HCT116 (cell line): ENCODE results near the gene ST3GAL6. TPM values are rescaled to one million over a fixed set of nuclear protein-coding genes. Genes with fewer than 3 reads are reported as not detected.
A peak's percentile ranks its signal among the peaks of the same experiment; 100 is the strongest.

Source experiments
- ATAC-seq: fragments of 200-7000 bp; cut with Tn5 transposase; 2 replicates; pipeline ENCODE4 v1.9.1; 2020; ENCODE audit warnings: mild to moderate bottlenecking, moderate library complexity
- Bru-seq: library from RNA; stranded (reverse); fragments of 400-500 nt; gene quantifications from one replicate; lab custom pipeline; 2021; lab: Mats Ljungman, UMichigan
- BruChase-seq, 2 experiments: library from RNA; stranded (reverse); fragments of 400-500 nt; gene quantifications; one replicate each; lab custom pipeline; 2021; lab: Mats Ljungman, UMichigan
- BruUV-seq: library from RNA; stranded (reverse); fragments of 400-500 nt; replicated peaks from 2 replicates; lab custom pipeline; 2021; lab: Mats Ljungman, UMichigan
- CTCF ChIA-PET: fragments of 300-600 bp; sonication (Branson Sonifier 250); formaldehyde crosslinking; loops from one replicate; lab custom pipeline; 2021; ENCODE audit warnings: antibody characterized with exemption; lab: Charles Lee
- POLR2A ChIA-PET: fragments of 300-600, 350-600 bp; sonication (Branson Sonifier 250); formaldehyde crosslinking; loops from one replicate; lab custom pipeline; 2021; ENCODE audit warnings: antibody characterized with exemption; lab: Charles Lee
- RAD21 ChIA-PET, 2 experiments: fragments of 300-600 bp; sonication (Branson Sonifier 250); formaldehyde crosslinking; loops; one replicate each; lab custom pipeline; 2023; ENCODE audit warnings: low total read pairs in 2 of 2; ENCODE audit not compliant: uncharacterized antibody in 2 of 2, unreplicated experiment in 2 of 2, low non-redundant PET in 1 of 2; lab: Charles Lee
- DNase-seq: peaks from one replicate; pipeline ENCODE4 v3.0.0-alpha.2; 2010; ENCODE audit warnings: low read depth, low spot score
- H2AFZ ChIP-seq: fragments of 200-600 bp; shearing (Covaris generic), sonication (generic); 2 replicates; pipeline ENCODE4 v1.6.1; 2017; ENCODE audit warnings: low read depth, mixed run types, mixed read lengths, antibody characterized with exemption, low read length; ENCODE audit not compliant: poor library complexity, severe bottlenecking
- H3K27ac ChIP-seq: 2 replicates; pipeline ENCODE4 v1.5.1; 2012; ENCODE audit warnings: low read depth, low read length
- H3K27me3 ChIP-seq: fragments of 200-600 bp; sonication (generic); 2 replicates; pipeline ENCODE4 v1.6.1; 2016; ENCODE audit warnings: mixed run types, low read length, mixed read lengths; ENCODE audit not compliant: insufficient read depth
- H3K36me3 ChIP-seq, 2 experiments: fragments of 200-500 bp in 1 of 2; fragments of 200-600 bp in 1 of 2; sonication (Bioruptor generic) in 1 of 2; sonication (generic) in 1 of 2; 2 replicates each; pipeline versions ENCODE4 v1.5.1 to v1.6.1; 2014 to 2016; ENCODE audit warnings: low read length in 2 of 2, inconsistent platforms in 1 of 2, mixed read lengths in 1 of 2, mixed run types in 1 of 2; ENCODE audit not compliant: insufficient read depth in 2 of 2, control insufficient read depth in 1 of 2
- H3K4me1 ChIP-seq, 2 experiments: fragments of 200-600 bp in 1 of 2; sonication (generic) in 1 of 2; 2 replicates each; pipeline versions ENCODE4 v1.5.1 to v1.6.1; 2012 to 2017; ENCODE audit warnings: low read length in 2 of 2, inconsistent platforms in 1 of 2, mild to moderate bottlenecking in 1 of 2, mixed read lengths in 1 of 2, mixed run types in 1 of 2, moderate library complexity in 1 of 2; ENCODE audit not compliant: insufficient read depth in 2 of 2, control insufficient read depth in 1 of 2
- H3K4me2 ChIP-seq: fragments of 200-600 bp; sonication (generic); 2 replicates; pipeline ENCODE4 v1.6.1; 2017; ENCODE audit warnings: mixed run types, low read length, mixed read lengths
- H3K4me3 ChIP-seq, 2 experiments: fragments of 200-600 bp in 1 of 2; sonication (generic) in 1 of 2; replicated peaks in 1 of 2; 2 replicates each; pipeline ENCODE4 v1.5.1; 2011 to 2016; ENCODE audit warnings: low read length in 2 of 2, control low read depth in 1 of 2, low read depth in 1 of 2, mild to moderate bottlenecking in 1 of 2, mixed read lengths in 1 of 2, mixed run types in 1 of 2
- H3K79me2 ChIP-seq: fragments of 200-600 bp; sonication (generic); 2 replicates; pipeline ENCODE4 v1.6.1; 2017; ENCODE audit warnings: mild to moderate bottlenecking, mixed run types, low read length, moderate library complexity, mixed read lengths; ENCODE audit not compliant: insufficient read depth
- H3K9ac ChIP-seq: fragments of 200-600 bp; sonication (generic); 2 replicates; pipeline ENCODE4 v1.6.1; 2016; ENCODE audit warnings: low read length, mixed read lengths
- H3K9me2 ChIP-seq: fragments of 200-600 bp; sonication (generic), shearing (Covaris generic); 2 replicates; pipeline ENCODE4 v1.6.1; 2017; ENCODE audit warnings: mixed run types, mild to moderate bottlenecking, moderate library complexity; ENCODE audit not compliant: insufficient read depth
- H3K9me3 ChIP-seq, 2 experiments: fragments of 200-500 bp in 1 of 2; fragments of 200-600 bp in 1 of 2; sonication (Bioruptor generic) in 1 of 2; sonication (generic) in 1 of 2; 2 replicates each; pipeline ENCODE4 v1.6.1; 2014 to 2017; ENCODE audit warnings: low read length in 2 of 2, mixed read lengths in 2 of 2, inconsistent platforms in 1 of 2, low read depth in 1 of 2, mild to moderate bottlenecking in 1 of 2, mixed run types in 1 of 2, moderate library complexity in 1 of 2; ENCODE audit not compliant: control insufficient read depth in 1 of 2, insufficient read depth in 1 of 2
- H4K20me1 ChIP-seq: fragments of 200-600 bp; sonication (generic), shearing (Covaris generic); 2 replicates; pipeline ENCODE4 v1.6.1; 2017; ENCODE audit warnings: mixed run types, mild to moderate bottlenecking, moderate library complexity; ENCODE audit not compliant: insufficient read depth
- ATF3 ChIP-seq: IDR thresholded peaks from 2 replicates; pipeline ENCODE4 v1.6.1; 2012
- EGR1 ChIP-seq: IDR thresholded peaks from 2 replicates; pipeline ENCODE4 v1.6.1; 2012; ENCODE audit warnings: low read depth
- ELF1 ChIP-seq: IDR thresholded peaks from 2 replicates; pipeline ENCODE4 v1.6.1; 2012; ENCODE audit warnings: low read depth, borderline replicate concordance
- EZH2 ChIP-seq: fragments of 200-600 bp; sonication (generic); IDR thresholded peaks from 2 replicates; pipeline ENCODE4 v1.6.1; 2017; ENCODE audit warnings: antibody characterized with exemption, mixed run types
- EZH2phosphoT487 ChIP-seq: fragments of 200-600 bp; IDR thresholded peaks from 2 replicates; pipeline ENCODE4 v1.6.1; 2018; ENCODE audit warnings: antibody characterized with exemption, borderline replicate concordance
- MAX ChIP-seq: IDR thresholded peaks from 2 replicates; pipeline ENCODE4 v1.6.1; 2012
- SIN3A ChIP-seq: IDR thresholded peaks from 2 replicates; pipeline ENCODE4 v1.6.1; 2012; ENCODE audit warnings: low read depth
- YY1 ChIP-seq: IDR thresholded peaks from 2 replicates; pipeline ENCODE4 v1.6.1; 2011; ENCODE audit warnings: low read length, low read depth, moderate library complexity, mild to moderate bottlenecking; ENCODE audit not compliant: insufficient replicate concordance; ENCODE audit errors: extremely low read depth
- ZFX ChIP-seq: fragments of 450-650 bp; IDR thresholded peaks from 2 replicates; pipeline ENCODE4 v1.6.1; 2017
- ZNF274 ChIP-seq: fragments of 200-500 bp; sonication (Bioruptor generic); IDR thresholded peaks from 2 replicates; pipeline ENCODE4 v1.6.1; 2014; ENCODE audit warnings: mild to moderate bottlenecking, low read depth, low read length, inconsistent platforms
- intact Hi-C: fragments of 100-400 bp; cut with micrococcal nuclease; formaldehyde crosslinking; loops from 2 replicates; pipeline ENCODE4 v1.10.0; 2022
- long read RNA-seq: library from polyadenylated mRNA; unstranded; transcript quantifications from one replicate; pipeline ENCODE4 v2.0.0, GENCODE V29; 2021; ENCODE audit not compliant: unreplicated experiment
- polyA plus RNA-seq: library from polyadenylated mRNA; unstranded; fragments of >200 nt; gene quantifications from 2 replicates; pipeline ENCODE4 v1.2.1, GENCODE V29; 2012; ENCODE audit warnings: missing spikeins
- total RNA-seq: library from RNA; stranded (reverse); gene quantifications from one replicate; pipeline ENCODE4 v1.2.1, GENCODE V29; 2021; ENCODE audit not compliant: unreplicated experiment
- TF ChIP-seq, protein P1 (sequence below): IDR thresholded peaks from 2 replicates; pipeline ENCODE4 v1.6.1; 2012; ENCODE audit warnings: low read depth

ST3GAL6 gene
- total RNA-seq = 10.6 TPM
- 2.1 and 3.6 TPM in 2 replicates for polyA plus RNA-seq
- percentile 63 among the genes with signal in this experiment for Bru-seq, nascent RNA
- BruChase-seq, experiment 1, labeled RNA remaining after a 6-hour chase = percentile 54 among the genes with signal in this experiment
- percentile 78 among the genes with signal in this experiment for BruChase-seq, experiment 2, labeled RNA remaining after a 2-hour chase
- long read RNA-seq, partial matches to known transcripts = 1 of 65 reads
- long read RNA-seq, other reads (novel, unspliced or antisense) = 59 of 65 reads

DNA sequence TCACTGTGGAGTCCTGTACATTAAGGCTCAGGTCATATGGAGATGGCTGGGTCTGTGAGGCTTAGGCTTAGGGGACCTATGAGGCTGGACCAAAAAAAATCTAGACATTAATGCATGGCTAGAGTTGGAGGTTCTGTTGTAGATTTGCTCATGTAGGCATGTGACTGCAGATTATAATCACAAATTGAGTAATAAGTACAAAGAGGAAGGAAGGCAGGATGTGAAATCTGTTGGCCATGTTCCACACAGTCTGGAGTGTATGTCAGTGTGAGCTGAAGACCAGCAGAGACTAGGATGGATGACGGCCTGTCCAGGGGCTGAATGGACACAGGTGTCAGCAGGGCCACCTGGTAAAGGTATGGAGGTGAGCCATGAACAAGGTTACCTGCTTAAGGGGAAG is at the start of gene ST3GAL6:
Gene ST3GAL6 (plus strand): TSS at position 265 of the 400 bp plus-strand sequence. CDS start 5,101 bp downstream, outside the sequence.
- POLR2A ChIA-PET = no interaction called here

More for the DNA sequence above, at the start of gene ST3GAL6:
- Histone ChIP-seq H3K9me3 (no peaks in the 10 kb centered on the region), H3K9me2 (no peaks in the 10 kb centered on the region)
- no peak for TF ChIP-seq YY1
- TF ChIP-seq EZH2 = no peak
- TF ChIP-seq MAX = no peak
- no peak for TF ChIP-seq ELF1
- no peak for TF ChIP-seq ATF3
- TF ChIP-seq EGR1 = no peak
- TF ChIP-seq SIN3A = no peak
- TF ChIP-seq, protein P1, sequence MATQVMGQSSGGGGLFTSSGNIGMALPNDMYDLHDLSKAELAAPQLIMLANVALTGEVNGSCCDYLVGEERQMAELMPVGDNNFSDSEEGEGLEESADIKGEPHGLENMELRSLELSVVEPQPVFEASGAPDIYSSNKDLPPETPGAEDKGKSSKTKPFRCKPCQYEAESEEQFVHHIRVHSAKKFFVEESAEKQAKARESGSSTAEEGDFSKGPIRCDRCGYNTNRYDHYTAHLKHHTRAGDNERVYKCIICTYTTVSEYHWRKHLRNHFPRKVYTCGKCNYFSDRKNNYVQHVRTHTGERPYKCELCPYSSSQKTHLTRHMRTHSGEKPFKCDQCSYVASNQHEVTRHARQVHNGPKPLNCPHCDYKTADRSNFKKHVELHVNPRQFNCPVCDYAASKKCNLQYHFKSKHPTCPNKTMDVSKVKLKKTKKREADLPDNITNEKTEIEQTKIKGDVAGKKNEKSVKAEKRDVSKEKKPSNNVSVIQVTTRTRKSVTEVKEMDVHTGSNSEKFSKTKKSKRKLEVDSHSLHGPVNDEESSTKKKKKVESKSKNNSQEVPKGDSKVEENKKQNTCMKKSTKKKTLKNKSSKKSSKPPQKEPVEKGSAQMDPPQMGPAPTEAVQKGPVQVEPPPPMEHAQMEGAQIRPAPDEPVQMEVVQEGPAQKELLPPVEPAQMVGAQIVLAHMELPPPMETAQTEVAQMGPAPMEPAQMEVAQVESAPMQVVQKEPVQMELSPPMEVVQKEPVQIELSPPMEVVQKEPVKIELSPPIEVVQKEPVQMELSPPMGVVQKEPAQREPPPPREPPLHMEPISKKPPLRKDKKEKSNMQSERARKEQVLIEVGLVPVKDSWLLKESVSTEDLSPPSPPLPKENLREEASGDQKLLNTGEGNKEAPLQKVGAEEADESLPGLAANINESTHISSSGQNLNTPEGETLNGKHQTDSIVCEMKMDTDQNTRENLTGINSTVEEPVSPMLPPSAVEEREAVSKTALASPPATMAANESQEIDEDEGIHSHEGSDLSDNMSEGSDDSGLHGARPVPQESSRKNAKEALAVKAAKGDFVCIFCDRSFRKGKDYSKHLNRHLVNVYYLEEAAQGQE = no peak
- no peak for TF ChIP-seq ZNF274
- TF ChIP-seq EZH2phosphoT487 = no peak
- TF ChIP-seq ZFX = no peak
- TF ChIP-seq, all 23 proteins: peak for 0
- Histone ChIP-seq H3K4me1 (no peaks in the 10 kb centered on the region), H3K9ac (no peak within 1 kb of the TSS), H2AFZ (no peak within 1 kb of the TSS), H3K27ac (no peak within 1 kb of the TSS), H3K36me3 (no peaks in the 10 kb centered on the region), H3K79me2 (no peaks in the 10 kb centered on the region), H3K27me3 (no peaks in the 10 kb centered on the region), H3K4me2 (no peak within 1 kb of the TSS), H3K4me3 (no peak within 1 kb of the TSS), H4K20me1 (no peaks in the 10 kb centered on the region)
- CTCF ChIA-PET = no interaction called here
- intact Hi-C loops = no loop called here
- no peak for ATAC-seq
- no TSS peak for BruUV-seq
- RAD21 ChIA-PET = no interaction called here
- DNase-seq = no peak
